Natural killer cell (primary cell): Measurements from ENCODE around the gene NSMCE1. TPM values are rescaled to one million over a fixed set of nuclear protein-coding genes. Genes with fewer than 3 reads are reported as not detected.

Experiments
- ATAC-seq, 3 donors: fragments of 150-1000 bp in 2 of 3; fragments of 200-7000 bp in 1 of 3; cut with Tn5 transposase; 1 replicate in 1 of 3; 2 replicates in 2 of 3; pipeline ENCODE4 v1.10.0; 2021; ENCODE audit warnings: mild to moderate bottlenecking in 2 of 3, moderate library complexity in 2 of 3
- DNase-seq, 2 donors: peaks; one replicate each; pipeline versions ENCODE4 v3.0.0 to v3.0.0-alpha.2; 2013 to 2021; ENCODE audit warnings: mixed read lengths in 1 of 2
- H3K27ac ChIP-seq: one replicate; pipeline ENCODE4 v1.5.1; 2013; ENCODE audit warnings: mild to moderate bottlenecking, low read length
- H3K27me3 ChIP-seq: one replicate; pipeline ENCODE4 v1.6.1; 2013; ENCODE audit warnings: low read length; ENCODE audit not compliant: control insufficient read depth, insufficient read depth
- H3K36me3 ChIP-seq: one replicate; pipeline ENCODE4 v1.6.1; 2013; ENCODE audit warnings: low read length; ENCODE audit not compliant: control insufficient read depth, insufficient read depth
- H3K4me1 ChIP-seq: one replicate; pipeline ENCODE4 v1.6.1; 2013; ENCODE audit warnings: low read length; ENCODE audit not compliant: control insufficient read depth, insufficient read depth
- H3K4me3 ChIP-seq: one replicate; pipeline ENCODE4 v1.5.1; 2013; ENCODE audit warnings: low read length
- H3K9me3 ChIP-seq: one replicate; pipeline ENCODE4 v1.6.1; 2013; ENCODE audit warnings: low read length; ENCODE audit not compliant: control insufficient read depth, insufficient read depth
- H3K27ac Mint-ChIP-seq, 2 donors: one replicate each; pipeline ENCODE4 v1.8.0; 2022; ENCODE audit warnings: mild to moderate bottlenecking in 2 of 2, mixed read lengths in 2 of 2, moderate library complexity in 1 of 2
- H3K27me3 Mint-ChIP-seq, 2 donors: one replicate each; pipeline ENCODE4 v1.8.0; 2022; ENCODE audit warnings: low read depth in 2 of 2, mixed read lengths in 2 of 2
- H3K36me3 Mint-ChIP-seq: one replicate; pipeline ENCODE4 v1.8.0; 2022; ENCODE audit warnings: mixed read lengths
- H3K4me1 Mint-ChIP-seq, 2 donors: one replicate each; pipeline ENCODE4 v1.8.0; 2022; ENCODE audit warnings: mixed read lengths in 2 of 2
- H3K4me3 Mint-ChIP-seq: one replicate; pipeline ENCODE4 v1.8.0; 2022; ENCODE audit warnings: mild to moderate bottlenecking, moderate library complexity, mixed read lengths
- H3K9me3 Mint-ChIP-seq, 2 donors: one replicate each; pipeline ENCODE4 v1.8.0; 2022; ENCODE audit warnings: mixed read lengths in 2 of 2
- CTCF ChIP-seq: fragments of 200-600 bp; IDR thresholded peaks from one replicate; pipeline ENCODE4 v1.8.0; 2022; ENCODE audit warnings: antibody characterized with exemption
- WGBS: methylation state at CpG from one replicate; pipeline ENCODE4 v1.1.7; 2013; ENCODE audit warnings: missing lambda C conversion rate; ENCODE audit not compliant: insufficient coverage; 5-methylcytosine and 5-hydroxymethylcytosine counted together
- intact Hi-C: fragments of 100-400 bp; cut with micrococcal nuclease; formaldehyde crosslinking; loops from one replicate; pipeline ENCODE4 v1.14.2; 2022
- total RNA-seq, 4 donors: library from RNA; stranded (reverse); fragments of 120-200 nt in 1 of 4; gene quantifications; one replicate each; pipeline versions ENCODE4 v1.2.3 to v1.2.4, GENCODE V29; 2013 to 2022

NSMCE1 gene
- total RNA-seq, 3 donors from 2014 or later (not counting 1 experiment from before 2014, with no cell fraction given) = 29.4 to 42.7 (median 37.7) TPM

DNA sequence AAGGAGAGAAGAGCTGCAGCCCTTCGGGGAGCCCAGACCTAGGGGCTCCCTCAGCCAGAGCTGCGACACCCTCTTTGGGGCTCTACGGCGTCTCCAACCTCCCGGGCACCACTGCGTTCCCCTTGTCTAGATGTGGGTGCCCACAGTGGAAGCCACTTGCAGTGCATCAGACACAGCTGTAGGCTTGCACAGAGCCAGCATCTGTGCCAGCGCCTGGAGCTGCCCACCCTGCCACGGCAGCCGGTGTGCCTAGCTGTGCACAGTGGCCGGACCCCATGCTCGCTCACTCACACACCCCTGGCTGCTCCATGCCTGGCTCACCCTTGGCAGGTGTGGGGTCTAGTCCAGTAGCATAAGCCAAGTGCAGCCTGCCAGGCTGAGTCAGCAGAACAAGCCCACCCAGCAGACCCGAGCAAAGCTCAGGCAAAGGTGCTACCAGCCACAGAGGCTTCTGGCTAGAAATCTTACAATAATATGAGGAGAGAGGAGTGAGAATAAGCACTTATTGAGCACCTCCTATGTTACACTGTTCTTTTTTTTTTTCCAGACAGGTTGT, 78.2 kb downstream of the NSMCE1 start:
- Histone ChIP-seq H3K36me3 (no peaks in the 10 kb centered on the region), H3K4me1 (peaks cover under 1% of the 10 kb centered on the region), H3K27me3 (no peaks in the 10 kb centered on the region), H3K9me3 (no peaks in the 10 kb centered on the region), H3K27ac (no peak overlapping the region), H3K4me3 (no peak overlapping the region)
- ATAC-seq = no peak
- TF ChIP-seq CTCF = no peak
- Mint-ChIP-seq H3K27me3 (no peaks in the 10 kb centered on the region), H3K9me3 (no peaks in the 10 kb centered on the region), H3K4me3 (no peak overlapping the region), H3K27ac (no peak overlapping the region), H3K36me3 (no peaks in the 10 kb centered on the region), H3K4me1 (no peaks in the 10 kb centered on the region)
- intact Hi-C loops = no loop called here
- DNase-seq = no peak
- 94% methylated on average over 12 of the region's 12 CpGs for WGBS

DNA sequence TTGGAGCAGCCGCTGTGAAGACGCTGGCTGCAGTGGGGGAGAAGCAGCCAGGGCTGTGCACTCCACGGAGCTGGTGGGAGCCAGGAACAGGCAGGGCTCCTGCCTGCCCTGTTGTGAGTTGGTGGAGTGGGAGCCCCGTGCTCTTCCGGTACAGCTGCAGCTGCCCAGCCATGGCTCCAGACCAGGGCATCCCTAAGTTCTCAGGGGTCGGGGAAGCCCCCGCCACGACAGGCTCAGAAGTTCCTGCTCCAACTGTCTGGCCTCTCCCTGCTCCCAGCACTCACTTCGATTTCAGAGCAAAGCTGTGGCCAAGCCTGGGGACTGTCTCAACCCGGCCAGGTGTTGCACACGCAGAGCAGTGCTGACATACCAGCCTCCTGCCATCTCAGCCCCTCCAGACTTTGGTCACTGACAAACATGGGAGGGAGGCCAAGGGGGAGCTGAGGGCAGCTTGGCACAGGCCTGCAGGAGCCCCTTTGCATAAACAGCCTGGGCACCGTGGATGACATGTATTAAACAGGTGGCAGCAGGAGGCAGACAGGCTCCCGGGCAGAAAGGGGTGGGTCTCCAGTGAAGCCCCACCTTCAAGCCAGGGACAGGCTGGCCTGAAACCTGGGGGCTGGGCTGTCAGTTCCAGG, 79.1 kb downstream of the NSMCE1 start:
- Histone ChIP-seq H3K9me3 (no peaks in the 10 kb centered on the region), H3K4me3 (no peak overlapping the region), H3K27ac (no peak overlapping the region), H3K4me1 (no peaks in the 10 kb centered on the region), H3K27me3 (no peaks in the 10 kb centered on the region), H3K36me3 (no peaks in the 10 kb centered on the region)
- TF ChIP-seq CTCF = no peak
- H3K27me3 Mint-ChIP-seq = no peaks in the 10 kb centered on the region
- 72% methylated on average over 13 of the region's 13 CpGs for WGBS
- no peaks in the 10 kb centered on the region for H3K36me3 Mint-ChIP-seq
- no peaks in the 10 kb centered on the region for H3K9me3 Mint-ChIP-seq
- ATAC-seq (peak in 1 of 3 donors; percentile 14), DNase-seq (no peak)
- no peak overlapping the region for H3K27ac Mint-ChIP-seq
- no peaks in the 10 kb centered on the region for H3K4me1 Mint-ChIP-seq
- intact Hi-C loops = no loop called here
- no peak overlapping the region for H3K4me3 Mint-ChIP-seq

DNA sequence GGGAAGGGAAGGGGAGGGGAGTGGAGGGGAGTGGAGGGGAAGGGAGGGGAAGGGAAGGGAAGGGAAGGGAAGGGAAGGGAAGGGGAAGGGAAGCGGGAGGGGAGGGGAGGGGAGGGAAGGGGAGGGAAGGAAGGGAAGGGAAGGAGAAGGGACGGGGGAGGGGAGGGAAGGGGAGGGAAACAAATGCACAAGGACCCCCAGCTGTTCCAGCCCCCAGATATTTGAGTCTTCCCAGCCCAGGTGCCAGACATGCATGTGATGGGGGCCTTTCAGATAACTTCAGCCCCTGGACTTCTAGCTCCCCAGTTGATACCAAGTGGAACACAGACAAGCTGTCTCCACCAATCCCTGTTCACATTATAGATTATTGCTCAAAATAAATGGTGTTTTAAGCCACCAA, 79.9 kb downstream of the NSMCE1 start:
- ATAC-seq (no peak), DNase-seq (no peak)
- Histone ChIP-seq H3K27ac (no peak overlapping the region), H3K4me3 (no peak overlapping the region), H3K4me1 (no peaks in the 10 kb centered on the region), H3K27me3 (no peaks in the 10 kb centered on the region), H3K9me3 (no peaks in the 10 kb centered on the region), H3K36me3 (no peaks in the 10 kb centered on the region)
- no peaks in the 10 kb centered on the region for H3K4me1 Mint-ChIP-seq
- no peaks in the 10 kb centered on the region for H3K9me3 Mint-ChIP-seq
- no peak for TF ChIP-seq CTCF
- WGBS = 100% methylated on average over 1 of the region's 2 CpGs
- no peaks in the 10 kb centered on the region for H3K27me3 Mint-ChIP-seq
- no peaks in the 10 kb centered on the region for H3K36me3 Mint-ChIP-seq
- no peak overlapping the region for H3K27ac Mint-ChIP-seq
- no peak overlapping the region for H3K4me3 Mint-ChIP-seq
- intact Hi-C loops = no loop called here

- intact Hi-C loops = no loop called here
- no peak overlapping the region for H3K4me3 ChIP-seq
- Mint-ChIP-seq H3K27me3 (no peaks in the 10 kb centered on the region), H3K9me3 (no peaks in the 10 kb centered on the region), H3K4me1 (no peaks in the 10 kb centered on the region), H3K4me3 (no peak overlapping the region), H3K27ac (no peak overlapping the region), H3K36me3 (no peaks in the 10 kb centered on the region)
- DNase-seq = no peak
- no peak overlapping the region for H3K27ac ChIP-seq
- no peaks in the 10 kb centered on the region for H3K4me1 ChIP-seq
- 100% methylated on average over 1 of the region's 1 CpG for WGBS
- TF ChIP-seq CTCF = no peak
- H3K36me3 ChIP-seq = no peaks in the 10 kb centered on the region
- no peaks in the 10 kb centered on the region for H3K9me3 ChIP-seq
- no peaks in the 10 kb centered on the region for H3K27me3 ChIP-seq
- no peak for ATAC-seq
Observed at GRCh38 chr16:27185776-27186130, 82.8 kb downstream of the NSMCE1 start.
